ENCODE results near the gene CAT. TPM values are rescaled to one million over a fixed set of nuclear protein-coding genes. Genes with fewer than 3 reads are reported as not detected.

The CAT gene
- total and polyA plus RNA-seq, 2 experiments from 2014 or later: 52.5 to 57.0 TPM

DNA sequence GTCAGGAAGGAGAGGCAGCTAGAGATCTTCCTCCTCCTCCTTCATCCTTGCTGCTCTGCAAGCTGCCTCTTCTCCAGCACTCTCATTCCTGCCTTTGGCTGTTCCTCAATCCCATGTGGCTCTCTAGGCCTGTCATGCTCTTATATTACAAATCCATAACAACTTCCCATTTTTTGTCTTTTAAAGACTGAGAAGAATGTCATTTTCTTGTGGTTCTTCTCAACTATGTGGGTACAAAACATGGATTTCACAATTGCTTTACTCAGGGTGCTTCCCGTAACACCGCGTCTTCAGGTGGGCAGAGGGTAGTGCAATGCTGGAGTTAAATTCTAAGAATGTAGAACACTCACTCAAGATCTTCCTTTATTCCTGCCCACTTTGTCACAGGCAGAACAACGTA, 6.8 kb upstream of the CAT start:
- Histone ChIP-seq H3K27me3 (replicated peaks; ENCODE audit: insufficient read depth) (no peaks in the 10 kb centered on the region), H3K9me3 (ENCODE audit: low read depth) (no peaks in the 10 kb centered on the region), H3K4me2 (ENCODE audit: unreplicated experiment) (no peak overlapping the region), H2AFZ (no peak overlapping the region), H3K9me2 (ENCODE audit: insufficient read depth) (no peaks in the 10 kb centered on the region; the same call in 1 of the 2 replicates), H4K20me1 (ENCODE audit: insufficient read depth) (no peaks in the 10 kb centered on the region), H3K4me1 (ENCODE audit: insufficient read depth) (peaks cover 11% of the 10 kb centered on the region), H3K9ac (no peak overlapping the region), H3K36me3 (ENCODE audit: low read depth) (no peaks in the 10 kb centered on the region), H3K4me3 (no peak overlapping the region), H3K79me2 (ENCODE audit: insufficient read depth) (no peaks in the 10 kb centered on the region), H3F3A (ENCODE audit: insufficient read depth) (peaks cover 10% of the 10 kb centered on the region; the same call in 1 of the 2 replicates), H3K27ac (no peak overlapping the region)
- 94% methylated on average over 4 of the region's 4 CpGs for WGBS, 2 experiments (ENCODE audit: low coverage in 1 of 2, low lambda C conversion rate in 2 of 2, missing lambda C conversion rate in 2 of 2)
- in situ Hi-C loops (cut with MboI): no loop called here
- no peak for DNase-seq
- TF ChIP-seq EZH2phosphoT487 (IDR thresholded peaks at IDR 0.05; ENCODE audit: insufficient read depth, low read depth) (no peak), EZH2 (IDR thresholded peaks at IDR 0.05; ENCODE audit: insufficient read depth, poor library complexity, severe bottlenecking) (no peak)

DNA sequence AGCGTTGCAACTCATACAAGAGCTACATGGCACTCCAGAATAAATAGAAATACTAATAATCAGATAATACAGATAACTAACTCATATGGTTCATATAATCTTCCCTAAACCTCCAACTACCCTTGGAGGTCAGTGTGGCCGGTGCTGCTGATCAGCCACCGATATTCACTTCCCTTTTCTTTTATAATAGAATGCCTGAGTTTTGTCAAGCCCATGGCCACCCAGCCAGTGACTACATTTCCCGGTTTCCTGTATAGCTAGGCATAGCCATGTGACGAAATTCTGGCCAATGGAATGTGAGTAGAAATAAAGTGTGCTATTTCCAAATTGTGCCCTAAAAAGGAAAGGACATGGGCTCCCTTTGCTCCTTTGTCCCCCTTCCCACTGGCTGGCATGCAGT, 5.9 kb upstream of the CAT start:
- Histone ChIP-seq H2AFZ (no peak overlapping the region), H3K36me3 (ENCODE audit: low read depth) (no peaks in the 10 kb centered on the region), H3K9me2 (ENCODE audit: insufficient read depth) (no peaks in the 10 kb centered on the region; the same call in 1 of the 2 replicates), H3K9ac (no peak overlapping the region), H3F3A (ENCODE audit: insufficient read depth) (peaks cover 4% of the 10 kb centered on the region; the same call in 1 of the 2 replicates), H3K9me3 (ENCODE audit: low read depth) (no peaks in the 10 kb centered on the region), H3K79me2 (ENCODE audit: insufficient read depth) (peaks cover 4% of the 10 kb centered on the region; the same call in 1 of the 2 replicates), H3K4me2 (ENCODE audit: unreplicated experiment) (no peak overlapping the region), H4K20me1 (ENCODE audit: insufficient read depth) (no peaks in the 10 kb centered on the region), H3K4me1 (ENCODE audit: insufficient read depth) (peaks cover 9% of the 10 kb centered on the region), H3K27me3 (replicated peaks; ENCODE audit: insufficient read depth) (no peaks in the 10 kb centered on the region), H3K4me3 (no peak overlapping the region), H3K27ac (no peak overlapping the region)
- in situ Hi-C loops (cut with MboI): no loop called here
- no peak for DNase-seq
- 95 to 98% methylated on average over 5 of the region's 5 CpGs for WGBS, 2 experiments (ENCODE audit: low coverage in 1 of 2, low lambda C conversion rate in 2 of 2, missing lambda C conversion rate in 2 of 2)
- TF ChIP-seq EZH2 (IDR thresholded peaks at IDR 0.05; ENCODE audit: insufficient read depth, poor library complexity, severe bottlenecking) (no peak), EZH2phosphoT487 (IDR thresholded peaks at IDR 0.05; ENCODE audit: insufficient read depth, low read depth) (no peak)

GRCh38 chr11:34433899-34434298, 4.8 kb upstream of the CAT start:
- Histone ChIP-seq H3K4me3 (no peak overlapping the region), H3K4me2 (ENCODE audit: unreplicated experiment) (no peak overlapping the region), H3K9me2 (ENCODE audit: insufficient read depth) (no peaks in the 10 kb centered on the region; the same call in 1 of the 2 replicates), H3K4me1 (ENCODE audit: insufficient read depth) (peaks cover 10% of the 10 kb centered on the region; the same call in 1 of the 2 replicates), H3K36me3 (ENCODE audit: low read depth) (no peaks in the 10 kb centered on the region), H4K20me1 (ENCODE audit: insufficient read depth) (no peaks in the 10 kb centered on the region), H3K27ac (no peak overlapping the region), H3K9ac (no peak overlapping the region), H3K27me3 (replicated peaks; ENCODE audit: insufficient read depth) (no peaks in the 10 kb centered on the region), H3K9me3 (ENCODE audit: low read depth) (no peaks in the 10 kb centered on the region), H3F3A (ENCODE audit: insufficient read depth) (no peaks in the 10 kb centered on the region), H2AFZ (no peak overlapping the region), H3K79me2 (ENCODE audit: insufficient read depth) (peaks cover 7% of the 10 kb centered on the region; the same call in 1 of the 2 replicates)
- WGBS, 2 experiments (ENCODE audit: low coverage in 1 of 2, low lambda C conversion rate in 2 of 2, missing lambda C conversion rate in 2 of 2): 90 to 97% methylated on average over 3 of the region's 3 CpGs
- no peak for DNase-seq
- TF ChIP-seq EZH2 (IDR thresholded peaks at IDR 0.05; ENCODE audit: insufficient read depth, poor library complexity, severe bottlenecking) (no peak), EZH2phosphoT487 (IDR thresholded peaks at IDR 0.05; ENCODE audit: insufficient read depth, low read depth) (no peak)
- in situ Hi-C loops (cut with MboI): no loop called here

GRCh38 chr11:34437224-34438125, 1.3 kb upstream of the CAT start:
- H3K4me3 ChIP-seq: peak overlapping the region; percentile 81
- in situ Hi-C loops (cut with MboI): no loop called here
- peaks cover 15% of the 10 kb centered on the region; the same call in 1 of the 2 replicates for H3K4me1 ChIP-seq (ENCODE audit: insufficient read depth)
- no peak for TF ChIP-seq EZH2phosphoT487 (IDR thresholded peaks at IDR 0.05; ENCODE audit: insufficient read depth, low read depth)
- no peak for TF ChIP-seq EZH2 (IDR thresholded peaks at IDR 0.05; ENCODE audit: insufficient read depth, poor library complexity, severe bottlenecking)
- H3K36me3 ChIP-seq (ENCODE audit: low read depth): no peaks in the 10 kb centered on the region
- H3K27me3 ChIP-seq (replicated peaks; ENCODE audit: insufficient read depth): no peaks in the 10 kb centered on the region
- peaks cover 41% of the 10 kb centered on the region for H3K79me2 ChIP-seq (ENCODE audit: insufficient read depth)
- no peak for DNase-seq
- H3K27ac ChIP-seq: no peak overlapping the region
- 88 to 94% methylated on average over 2 of the region's 2 CpGs for WGBS, 2 experiments (ENCODE audit: low coverage in 1 of 2, low lambda C conversion rate in 2 of 2, missing lambda C conversion rate in 2 of 2)
- H3K4me2 ChIP-seq (ENCODE audit: unreplicated experiment): peak overlapping the region; percentile 91
- H2AFZ ChIP-seq: peak overlapping the region; percentile 92
- no peaks in the 10 kb centered on the region for H4K20me1 ChIP-seq (ENCODE audit: insufficient read depth)
- H3F3A ChIP-seq (ENCODE audit: insufficient read depth): no peaks in the 10 kb centered on the region
- H3K9me3 ChIP-seq (ENCODE audit: low read depth): no peaks in the 10 kb centered on the region
- no peaks in the 10 kb centered on the region; the same call in 1 of the 2 replicates for H3K9me2 ChIP-seq (ENCODE audit: insufficient read depth)
- H3K9ac ChIP-seq: peak overlapping the region; percentile 87

Data from GM23248 (cell line).